Nucleus accumbens (tissue), 56 donors: ENCODE results near the gene LEF1.

Experiments
- DNase-seq, 56 donors: peaks; one replicate each; lab custom pipeline; 2025; lab: John Stamatoyannopoulos, UW

The LEF1 gene

DNA sequence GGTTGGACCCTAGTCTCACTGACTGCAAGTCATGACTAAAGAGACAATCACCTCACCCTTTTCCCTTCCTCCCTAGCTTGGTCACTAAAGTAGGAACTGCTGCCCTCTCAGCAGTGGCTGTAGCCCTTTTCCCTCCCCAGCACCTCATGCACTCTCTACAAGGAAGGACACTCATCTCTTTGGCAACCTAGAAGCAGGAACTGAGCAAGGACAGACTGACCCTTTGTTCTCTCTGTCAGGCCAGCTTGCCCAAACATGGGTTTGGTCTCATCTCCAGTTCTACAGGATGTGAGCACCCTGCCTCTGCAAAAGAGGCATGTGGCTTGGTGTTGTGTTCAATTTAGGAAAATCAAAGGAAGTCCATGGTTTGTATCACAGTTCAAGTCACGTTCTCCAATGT lies 15.8 kb downstream of the LEF1 start:
- no peak for DNase-seq

DNA sequence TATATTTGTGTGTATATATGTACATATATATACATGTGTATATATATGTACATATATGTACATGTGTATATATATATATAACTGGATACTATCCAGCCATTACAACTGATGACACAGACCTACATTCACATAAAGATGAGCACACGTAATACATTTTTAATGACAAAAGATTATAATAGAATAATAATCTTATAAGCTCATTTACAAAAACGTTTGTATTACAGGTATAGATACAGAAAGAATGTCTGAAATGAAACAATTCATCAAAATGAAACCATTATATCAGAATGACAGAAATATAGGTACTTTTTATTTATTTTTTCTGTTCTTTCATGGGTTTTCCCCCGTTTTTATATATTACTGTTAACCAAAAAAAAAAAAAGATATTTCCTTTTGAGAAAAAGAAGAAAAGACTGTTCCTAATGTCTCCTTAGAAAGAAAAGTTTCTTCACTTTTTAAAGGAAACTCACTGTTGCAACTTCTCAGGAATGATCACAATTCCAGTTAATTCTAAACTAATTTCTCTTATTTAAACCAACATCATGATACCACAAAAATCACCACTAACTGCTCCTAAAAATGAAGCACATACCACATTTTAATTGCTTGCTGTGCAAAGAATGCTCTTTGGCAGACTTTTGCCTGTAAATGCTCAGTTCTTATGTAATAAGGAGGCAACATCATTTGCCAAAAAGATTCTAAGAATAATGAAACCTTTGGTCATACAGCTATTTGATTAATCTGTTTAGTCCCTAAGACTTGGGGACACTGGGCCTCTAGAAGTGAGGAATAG lies 18.9 kb downstream of the LEF1 start:
- no peak for DNase-seq

DNA sequence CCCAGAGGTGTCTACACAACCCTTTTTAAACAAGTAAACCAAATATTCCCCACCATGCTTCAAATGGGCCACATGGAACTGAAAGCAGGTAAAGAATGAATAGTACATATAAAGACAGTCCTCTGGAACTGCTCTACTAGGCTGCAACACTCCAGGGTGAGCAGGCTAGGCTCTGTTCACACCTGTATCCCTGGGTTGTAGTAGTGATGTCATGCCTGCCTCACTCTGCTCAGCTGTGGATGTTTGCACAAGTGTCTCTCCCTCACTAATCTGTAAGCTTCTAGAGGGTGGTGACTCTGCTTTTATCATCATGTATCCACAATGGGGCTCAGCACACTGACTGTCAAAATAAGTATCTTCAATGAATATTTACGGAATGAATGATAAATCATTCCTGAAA lies 20.4 kb downstream of the LEF1 start:
- DNase-seq: no peak

DNA sequence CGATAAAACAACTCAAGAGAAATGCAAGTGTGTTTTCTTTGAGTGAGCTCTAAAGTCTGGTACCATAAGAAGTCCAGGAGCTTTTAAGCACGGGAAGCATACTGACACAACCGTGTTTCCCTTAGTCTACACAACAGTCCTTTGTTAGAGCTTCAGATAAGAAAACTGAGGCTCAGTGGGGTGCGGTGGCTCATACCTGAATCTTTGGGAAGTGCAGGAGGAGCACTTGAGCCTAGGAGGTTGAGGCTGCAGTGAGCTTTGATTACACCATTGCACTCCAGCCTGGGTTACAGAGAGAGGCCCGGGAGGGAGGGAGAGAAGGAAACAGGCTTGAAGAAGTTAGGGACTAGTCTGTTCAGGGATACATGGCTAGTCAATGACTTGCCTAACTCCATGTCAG lies 21.9 kb downstream of the LEF1 start:
- no peak for DNase-seq

DNA sequence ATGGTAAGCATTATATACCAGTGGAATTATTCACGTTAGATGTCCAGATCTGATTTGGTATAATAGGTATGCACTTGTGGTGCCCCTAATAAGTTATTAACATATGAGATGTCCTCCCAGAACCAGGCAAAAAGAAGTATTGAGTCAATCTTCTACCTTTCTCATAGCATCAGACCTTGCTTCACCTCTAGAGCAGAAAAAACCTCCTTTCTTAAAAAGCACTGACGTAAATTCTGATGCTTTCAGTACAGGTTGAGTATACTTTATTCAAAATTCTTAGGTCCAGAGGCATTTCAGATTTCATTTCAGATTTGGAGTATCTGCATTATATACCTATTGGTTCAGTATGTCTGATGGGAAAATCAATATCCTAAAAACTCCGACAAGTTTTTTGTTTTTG lies 22.4 kb downstream of the LEF1 start:
- DNase-seq: no peak

DNA sequence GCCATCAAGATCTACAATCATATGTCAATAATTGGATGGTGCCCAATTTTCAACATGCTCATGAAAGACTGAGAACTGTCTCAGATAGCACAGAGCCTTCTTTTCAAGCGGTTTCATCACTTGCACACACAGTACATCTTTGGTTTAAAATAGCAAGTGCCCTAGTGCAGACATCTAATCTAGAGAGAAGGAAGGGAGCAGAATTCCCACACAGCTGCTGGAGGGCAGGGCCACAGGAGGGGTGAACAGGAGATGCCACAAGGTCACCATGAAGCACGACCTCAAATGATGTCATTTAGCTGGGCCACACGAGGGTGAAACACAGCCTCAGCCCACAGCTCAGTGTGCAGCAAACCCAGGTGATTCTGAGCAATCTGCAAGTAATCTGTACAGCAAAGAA lies 24.3 kb downstream of the LEF1 start:
- no peak for DNase-seq

DNA sequence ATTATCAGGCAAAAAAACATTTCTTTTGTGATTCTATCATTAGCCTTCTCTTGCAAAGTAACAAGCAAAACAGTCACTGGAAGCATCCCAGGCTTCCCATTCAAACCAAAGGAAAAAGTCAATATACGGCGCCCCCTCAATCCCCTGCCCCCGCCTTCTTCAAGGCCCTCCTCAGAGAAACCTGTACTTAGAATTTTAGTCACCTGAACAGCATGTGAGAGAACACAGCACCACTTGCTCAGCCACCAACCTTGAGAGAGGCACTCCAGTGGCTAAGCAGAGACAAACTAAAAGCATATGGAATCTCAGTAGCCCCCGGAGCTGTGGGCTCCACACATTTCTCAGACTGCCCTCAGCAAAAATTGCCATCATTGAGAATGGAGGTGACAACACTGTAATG lies 25.2 kb downstream of the LEF1 start:
- no peak for DNase-seq

DNA sequence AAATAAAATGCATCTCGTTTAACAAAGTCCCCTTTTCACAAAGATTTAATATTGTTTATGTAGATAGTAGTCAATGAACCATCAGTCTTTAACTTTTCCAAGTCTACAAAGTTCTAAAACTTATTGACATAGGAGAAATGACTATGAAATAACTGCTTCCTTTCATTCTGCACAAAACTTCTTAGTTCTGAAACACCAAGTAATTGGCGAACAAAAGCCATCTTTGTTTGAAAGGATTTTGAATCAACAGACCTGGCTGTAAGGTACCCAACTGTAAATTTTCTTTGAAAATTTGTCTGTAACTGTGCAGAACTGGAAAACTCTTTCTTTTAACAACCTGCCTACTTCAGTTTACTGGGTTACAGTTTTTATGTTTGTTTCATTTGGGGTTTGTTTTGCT lies 25.9 kb downstream of the LEF1 start:
- DNase-seq: no peak

DNA sequence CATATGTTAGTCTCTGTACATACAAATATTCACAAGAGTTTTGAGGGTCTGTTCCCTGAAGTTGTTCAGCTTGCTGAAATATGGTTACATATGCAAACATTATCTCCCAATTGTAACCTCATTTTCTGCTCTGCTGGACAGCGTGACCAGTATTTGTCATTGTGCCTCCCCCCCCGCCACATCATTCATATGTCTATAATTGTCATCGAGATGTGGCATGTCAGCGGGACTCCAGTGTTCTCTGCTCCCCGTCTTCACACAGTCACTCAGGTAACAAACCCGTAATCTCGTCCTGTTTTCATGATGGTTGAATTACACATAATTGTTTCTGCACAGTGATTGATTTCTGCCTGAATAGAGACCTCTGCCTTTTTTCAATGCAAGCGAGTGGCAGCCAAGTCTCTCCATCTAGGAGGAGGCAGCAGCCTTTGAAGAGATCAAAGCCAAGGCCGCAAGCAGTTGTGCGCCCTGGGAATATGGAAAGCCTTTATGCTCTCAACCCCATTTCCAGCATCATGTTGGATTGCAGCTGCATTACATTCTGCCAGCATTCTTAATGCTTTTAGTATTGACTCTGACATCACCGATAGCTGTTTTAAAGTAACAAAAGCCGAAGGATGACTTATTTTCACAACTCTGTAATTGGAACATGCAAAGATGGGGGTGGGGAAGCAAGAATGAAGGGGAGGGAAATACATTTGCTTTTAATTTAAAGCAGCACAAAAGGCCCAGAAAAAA lies 27.4 kb downstream of the LEF1 start:
- no peak for DNase-seq

DNA sequence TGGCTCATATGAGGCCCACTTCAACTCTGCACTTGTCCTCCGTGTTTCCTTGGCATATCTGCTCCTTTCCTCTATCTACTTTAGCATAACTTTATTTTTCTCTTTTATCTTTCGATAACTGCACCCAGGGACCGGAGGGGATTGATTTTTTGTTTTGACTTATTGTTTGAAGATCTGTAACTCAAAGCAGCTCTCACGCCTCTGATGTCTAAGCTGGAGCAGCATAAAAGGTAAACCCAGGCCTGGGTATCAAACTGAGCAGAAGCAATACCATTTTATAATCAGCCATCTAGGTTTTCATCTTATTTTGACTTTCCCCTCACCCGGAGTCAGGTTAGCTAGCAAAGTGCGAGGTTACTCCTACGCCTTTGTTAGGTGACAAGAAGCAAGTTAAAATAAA lies 28.4 kb downstream of the LEF1 start:
- DNase-seq: no peak

DNA sequence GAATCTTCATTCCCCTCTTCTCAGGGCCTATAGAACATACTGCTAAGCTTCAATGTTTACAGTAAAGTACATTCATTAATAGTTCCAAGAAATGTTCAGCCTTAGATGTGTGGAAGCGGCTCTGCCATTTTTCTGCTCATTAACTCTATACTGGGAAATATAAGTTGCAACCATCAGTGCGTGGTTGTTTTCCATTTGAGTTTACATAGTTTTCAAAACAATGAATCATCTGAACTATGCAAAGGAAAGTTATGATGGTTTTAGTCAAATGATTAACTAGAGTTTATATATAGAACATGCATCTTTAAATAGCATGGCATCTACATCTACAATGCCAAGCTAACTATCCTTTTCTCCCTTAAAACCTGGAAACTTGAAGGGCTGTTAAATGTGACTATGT lies 29.6 kb downstream of the LEF1 start:
- no peak for DNase-seq

DNA sequence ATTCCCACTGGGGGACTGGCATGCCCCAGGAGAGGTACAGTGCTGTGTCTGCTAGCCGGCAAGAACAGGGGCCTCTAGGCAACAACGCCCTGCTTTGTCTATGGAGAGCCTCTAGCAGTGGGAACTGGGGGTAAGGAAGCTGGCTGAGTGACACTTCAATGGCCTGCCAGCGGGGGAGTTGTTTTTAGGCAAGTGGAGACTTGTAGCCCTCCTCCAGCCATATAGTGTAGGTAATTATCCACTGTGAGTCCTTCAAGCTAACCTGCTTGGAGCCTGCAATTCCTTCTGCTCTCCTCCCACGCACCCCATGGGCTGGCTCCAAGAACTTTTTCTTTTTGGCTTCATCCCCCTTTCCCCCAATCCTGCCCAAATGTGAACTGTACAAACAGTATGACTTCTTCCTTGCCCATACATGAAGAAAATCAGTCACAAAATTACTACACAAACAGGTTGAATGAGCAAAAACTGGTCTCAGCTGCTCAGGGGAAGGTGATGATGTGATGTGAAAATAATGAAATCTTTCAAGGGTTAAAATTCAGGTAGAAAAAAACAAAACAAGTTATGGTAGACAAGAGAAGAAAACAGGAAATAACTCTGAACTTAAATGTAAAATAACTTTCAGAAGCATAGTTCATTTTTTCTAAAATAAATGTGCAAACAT lies 33.1 kb downstream of the LEF1 start:
- no peak for DNase-seq

DNA sequence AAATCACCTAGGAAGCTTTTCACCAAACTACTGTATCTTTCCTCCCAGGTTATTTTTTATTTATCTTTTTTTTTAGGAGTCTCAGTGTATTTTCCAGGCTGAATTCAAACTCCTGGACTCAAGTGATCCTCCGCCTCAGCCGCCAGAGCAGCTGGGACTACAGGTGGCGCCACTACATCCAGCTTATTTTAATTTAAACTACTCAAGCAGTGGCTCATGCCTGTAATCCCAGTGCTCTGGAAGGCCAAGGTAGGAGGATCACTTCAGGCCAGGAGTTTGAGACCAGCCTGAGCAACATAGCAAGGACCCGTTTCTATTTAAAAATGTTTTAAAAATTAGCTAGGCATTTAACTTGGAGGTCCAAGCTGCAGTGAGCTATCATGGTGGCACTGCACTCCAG lies 37.8 kb downstream of the LEF1 start:
- DNase-seq: no peak

DNA sequence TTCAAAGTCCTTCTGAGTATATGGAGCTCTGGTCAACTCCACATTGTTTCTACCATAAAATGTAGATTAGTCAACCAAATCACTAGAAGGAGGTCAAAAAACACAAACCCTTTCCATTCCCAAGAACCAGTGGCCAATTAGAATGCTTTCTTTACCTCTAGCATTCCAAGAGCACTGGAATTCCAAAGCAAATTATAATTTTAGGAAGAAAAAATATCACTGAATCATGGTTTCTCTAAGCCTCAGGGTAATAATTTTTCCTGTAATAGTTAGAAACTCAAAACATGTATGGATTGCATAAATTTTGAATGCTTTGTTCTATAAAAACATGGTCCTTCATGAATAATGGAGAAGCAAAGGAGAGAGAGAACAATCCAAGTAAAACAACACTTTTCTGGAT lies 39.5 kb downstream of the LEF1 start:
- no peak for DNase-seq

DNA sequence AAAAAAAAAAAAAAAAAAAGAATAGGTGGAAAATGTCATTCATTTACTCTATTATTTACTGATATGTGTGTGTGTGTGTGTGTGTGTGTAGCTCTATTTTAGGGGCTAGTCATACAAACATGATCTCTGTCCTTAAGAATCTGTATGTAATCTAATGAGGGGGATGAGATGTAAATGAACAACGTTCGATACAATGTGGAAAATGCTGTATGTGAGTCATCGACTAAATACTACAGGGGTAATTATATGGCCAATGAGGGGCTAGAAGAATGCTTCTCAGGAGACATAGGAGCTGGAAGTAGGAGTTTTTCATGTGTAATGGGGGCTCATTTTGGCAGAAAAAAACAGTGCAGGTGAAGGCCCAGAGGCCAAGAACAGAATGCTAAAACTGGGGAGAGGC lies 41.9 kb downstream of the LEF1 start:
- no peak for DNase-seq

DNA sequence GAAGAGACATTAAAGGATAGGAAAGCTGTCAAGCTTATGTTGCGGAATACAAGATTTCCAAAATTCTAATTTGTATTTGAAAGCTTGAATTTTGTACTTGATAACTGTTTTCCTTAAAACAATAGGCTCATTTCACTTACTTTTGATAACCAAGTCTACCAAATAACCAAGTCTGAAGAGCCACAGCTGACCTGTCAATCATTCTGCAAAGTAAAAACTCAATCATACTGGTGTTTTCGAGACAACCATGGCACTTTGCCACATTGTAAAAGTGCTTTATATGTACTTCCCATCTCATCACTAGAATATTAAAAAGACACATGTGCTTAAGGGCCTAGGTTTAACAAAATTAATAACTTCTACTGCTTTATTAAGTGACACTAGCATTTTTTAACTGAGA lies 47.9 kb downstream of the LEF1 start:
- DNase-seq: no peak

DNA sequence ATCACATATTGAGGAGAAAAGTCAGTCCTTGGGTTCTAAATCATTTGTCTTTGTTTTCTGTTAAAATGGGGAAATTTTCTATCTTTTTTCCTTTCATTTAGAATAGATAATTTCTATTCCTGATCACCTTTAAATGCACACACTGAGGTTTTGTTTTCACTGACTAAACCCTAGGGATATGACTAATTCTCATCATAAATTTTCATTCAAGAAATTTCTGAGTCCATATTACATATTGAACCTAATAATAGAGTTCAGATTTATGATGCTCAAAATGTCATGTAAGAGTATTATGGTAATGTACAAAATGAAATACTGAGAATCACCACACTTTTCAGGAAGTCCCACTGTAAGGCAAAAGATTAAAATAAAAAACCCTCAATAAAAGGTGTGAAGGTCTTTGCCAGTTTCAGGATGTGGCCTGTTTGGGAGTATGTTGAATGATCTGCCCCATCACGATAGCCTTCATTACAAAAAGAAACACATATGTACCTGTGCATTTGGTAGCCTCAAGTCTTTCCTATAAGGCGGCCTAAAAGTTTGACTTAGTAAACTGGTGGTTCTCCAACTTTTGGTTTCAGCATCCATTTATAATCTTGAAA lies 49.4 kb downstream of the LEF1 start:
- DNase-seq: no peak

DNA sequence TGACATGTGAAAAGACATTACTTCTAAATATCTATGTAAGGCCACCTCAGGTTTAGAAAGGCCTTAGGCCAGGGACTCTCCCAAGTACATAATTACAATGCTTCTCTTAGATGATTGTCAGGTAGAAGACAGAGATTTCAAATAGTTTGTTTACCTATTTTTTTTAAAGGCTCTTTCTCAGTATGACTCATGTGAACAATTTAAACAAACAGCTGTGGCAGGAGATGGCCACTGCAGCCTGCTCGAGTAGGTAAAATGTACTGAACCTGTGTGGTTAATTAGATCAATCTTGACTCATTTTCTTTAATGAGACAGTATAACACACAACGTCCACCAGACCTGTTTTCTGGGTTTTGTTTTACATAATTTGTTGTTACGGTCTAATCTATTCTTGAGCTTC lies 50.2 kb downstream of the LEF1 start:
- no peak for DNase-seq

DNA sequence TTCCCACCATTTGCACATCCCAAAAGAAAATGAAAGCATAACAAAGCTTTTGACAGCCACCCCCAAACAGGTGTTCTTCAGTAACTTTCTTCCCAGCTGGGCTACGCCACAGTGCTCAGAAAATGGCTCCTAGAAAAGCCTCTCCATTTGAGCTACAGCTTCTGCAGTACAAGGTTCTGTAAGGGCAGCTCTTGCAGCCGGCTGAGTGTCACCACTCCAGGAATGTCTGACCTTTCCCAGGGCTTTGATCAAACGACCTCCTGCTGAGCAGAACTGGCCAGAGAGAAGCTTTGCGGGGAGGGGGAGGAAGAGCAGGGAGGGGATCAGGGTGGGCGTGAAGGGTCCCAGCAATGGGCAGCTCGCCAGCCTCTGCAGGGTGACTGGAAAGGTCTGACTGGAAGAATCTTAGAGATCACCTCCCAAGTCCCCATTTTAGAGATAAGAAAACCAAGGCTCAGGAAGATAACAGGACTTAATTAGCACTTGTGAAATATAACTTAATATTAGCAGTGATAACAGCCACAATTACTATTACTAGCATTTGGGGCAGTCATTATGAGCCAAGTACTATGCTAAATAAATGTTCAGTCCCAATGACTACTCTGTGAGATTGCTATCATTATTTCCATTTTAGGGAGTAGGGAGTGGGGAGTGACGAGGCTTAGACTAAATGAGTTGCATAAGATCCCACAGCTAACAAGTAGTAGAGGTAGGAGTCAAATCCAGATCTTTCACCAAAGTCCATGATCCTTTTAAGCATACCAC lies 51.1 kb downstream of the LEF1 start:
- peak in 1 of 56 donors; percentile 1 for DNase-seq

DNA sequence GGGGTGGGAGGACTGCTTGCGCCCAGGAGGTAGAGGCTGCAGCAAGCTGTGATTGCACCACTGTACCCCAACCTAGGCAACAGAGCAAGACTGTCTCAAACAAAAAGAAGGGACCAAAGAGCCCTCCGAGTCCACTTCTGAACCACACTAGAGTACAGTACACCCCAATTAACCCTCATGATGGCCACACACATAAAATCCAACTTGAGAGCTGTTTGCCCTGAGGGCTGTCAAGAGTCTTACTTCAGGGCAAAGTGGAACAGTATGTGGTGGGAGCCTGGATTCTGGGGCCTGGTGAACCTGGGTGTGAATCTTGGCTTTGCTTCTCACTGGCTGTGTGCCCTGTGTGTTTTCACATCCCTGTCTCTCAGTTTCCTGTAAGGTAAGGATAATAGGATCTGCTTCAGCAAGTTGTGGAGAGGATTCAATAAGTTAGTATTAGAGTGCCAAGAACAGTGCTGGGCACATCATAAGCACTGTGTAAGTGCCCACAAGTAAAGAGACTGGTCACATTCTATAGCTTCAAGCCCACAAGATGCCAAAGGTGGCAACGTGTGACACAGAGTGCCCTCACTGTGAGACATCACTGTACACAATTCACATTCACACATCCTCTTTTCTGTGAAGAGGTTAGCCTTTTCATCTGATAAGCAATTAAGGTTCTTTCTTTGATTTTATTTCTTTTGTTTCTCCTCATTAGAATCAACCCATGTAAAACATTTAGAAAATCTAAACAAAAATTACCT lies 52.1 kb downstream of the LEF1 start:
- DNase-seq: no peak
